HepG2 (cell line): ENCODE measurements around the gene FSHR. TPM values are rescaled to one million over a fixed set of nuclear protein-coding genes. Genes with fewer than 3 reads are reported as not detected.

Experiments used
- ATAC-seq: fragments of 200-7000 bp; cut with Tn5 transposase; 3 replicates; pipeline ENCODE4 v1.9.1; 2020; ENCODE audit warnings: mild to moderate bottlenecking, moderate library complexity
- BruUV-seq: library from RNA; stranded (reverse); fragments of 400-500 nt; replicated peaks from 2 replicates; lab custom pipeline; 2021; lab: Mats Ljungman, UMichigan
- CTCF ChIA-PET: fragments of 300-600 bp; formaldehyde crosslinking; extraction: SDS; loops from one replicate; lab custom pipeline; 2021; ENCODE audit warnings: low total read pairs, inconsistent platforms, low intra/inter-chr PET ratio; lab: Yijun Ruan, JAX
- POLR2A ChIA-PET: fragments of 350-600 bp; sonication (Branson Sonifier 250); formaldehyde crosslinking; loops from one replicate; lab custom pipeline; 2020; ENCODE audit warnings: antibody characterized with exemption, inconsistent platforms; lab: Yijun Ruan, JAX
- DNase-seq: peaks from one replicate; pipeline ENCODE4 v3.0.0-alpha.2; 2015; ENCODE audit warnings: low spot score
- FAIRE-seq: peaks from 3 replicates; lab custom pipeline; 2011; peaks lifted over from hg19 to GRCh38; lab: Jason Lieb, UNC
- H2AFZ ChIP-seq: one replicate; pipeline ENCODE4 v1.6.1; 2011; ENCODE audit warnings: low read length, inconsistent platforms
- H3K27ac ChIP-seq: fragments of 300-600 bp; 3 replicates; pipeline ENCODE4 v1.8.0; 2011; ENCODE audit warnings: mixed run types, mild to moderate bottlenecking, mixed read lengths, low read length, inconsistent platforms; ENCODE audit not compliant: insufficient read depth; ENCODE audit errors: extremely low read length
- H3K27me3 ChIP-seq, 2 experiments: fragments of 200-600 bp in 1 of 2; 2 replicates in 1 of 2; 3 replicates in 1 of 2; pipeline versions ENCODE4 v1.6.0 to v1.8.0; 2011; ENCODE audit warnings: low read length in 2 of 2, mild to moderate bottlenecking in 2 of 2, moderate library complexity in 2 of 2, inconsistent platforms in 1 of 2; ENCODE audit not compliant: insufficient read depth in 2 of 2, control insufficient read depth in 1 of 2
- H3K36me3 ChIP-seq, 2 experiments: fragments of 200-600 bp in 1 of 2; replicated peaks in 1 of 2; 2 replicates in 1 of 2; 3 replicates in 1 of 2; pipeline versions ENCODE4 v1.5.1 to v1.8.0; 2011; ENCODE audit warnings: low read length in 2 of 2, inconsistent platforms in 1 of 2; ENCODE audit not compliant: insufficient read depth in 2 of 2, control insufficient read depth in 1 of 2
- H3K4me1 ChIP-seq: 2 replicates; pipeline ENCODE4 v1.5.1; 2012; ENCODE audit warnings: low read length, inconsistent platforms; ENCODE audit not compliant: insufficient read depth
- H3K4me2 ChIP-seq: 2 replicates; pipeline ENCODE4 v1.6.0; 2011; ENCODE audit warnings: low read depth, low read length, inconsistent platforms
- H3K4me3 ChIP-seq, 3 experiments: fragments of 200-600 bp in 1 of 3; sonication (generic), shearing (Covaris generic) in 1 of 3; replicated peaks in 1 of 3; 2 replicates each; pipeline ENCODE4 v1.5.1; 2011 to 2016; ENCODE audit warnings: low read length in 3 of 3, inconsistent platforms in 2 of 3, low read depth in 2 of 3, mild to moderate bottlenecking in 2 of 3, control low read depth in 1 of 3, mixed read lengths in 1 of 3; ENCODE audit not compliant: insufficient read depth in 1 of 3
- H3K79me2 ChIP-seq: one replicate; pipeline ENCODE4 v1.6.1; 2011; ENCODE audit warnings: low read length, inconsistent platforms; ENCODE audit not compliant: insufficient read depth
- H3K9ac ChIP-seq: 2 replicates; pipeline ENCODE4 v1.6.0; 2011; ENCODE audit warnings: mild to moderate bottlenecking, low read depth, low read length, inconsistent platforms; ENCODE audit not compliant: insufficient read depth
- H3K9me3 ChIP-seq: 2 replicates; pipeline ENCODE4 v1.5.1; 2012; ENCODE audit warnings: mild to moderate bottlenecking, low read length
- H4K20me1 ChIP-seq: 2 replicates; pipeline ENCODE4 v1.6.0; 2011; ENCODE audit warnings: inconsistent platforms, mild to moderate bottlenecking, low read length, moderate library complexity; ENCODE audit not compliant: insufficient read depth
- CREB1 ChIP-seq, 2 experiments: fragments of 450-650 bp in 1 of 2; IDR thresholded peaks; 2 replicates each; pipeline ENCODE4 v1.6.1; 2016 to 2017; ENCODE audit warnings: control low read depth in 1 of 2, mild to moderate bottlenecking in 1 of 2, missing compliant biosample characterization in 1 of 2, missing genetic modification characterization in 1 of 2
- EZH2 ChIP-seq: conservative IDR thresholded peaks from 2 replicates; pipeline ENCODE4 v1.6.1; 2012; ENCODE audit warnings: mild to moderate bottlenecking, low read depth, low read length, moderate library complexity
- MAFF ChIP-seq: IDR thresholded peaks from 2 replicates; pipeline ENCODE4 v1.6.1; 2011; ENCODE audit warnings: low read depth, low read length, improper control_type of control experiment
- MNT ChIP-seq: fragments of 450-650 bp; IDR thresholded peaks from 2 replicates; pipeline ENCODE4 v1.6.1; 2016
- WIZ ChIP-seq: sonication (generic); formaldehyde crosslinking; IDR thresholded peaks from 2 replicates; pipeline ENCODE4 v1.5.1; 2020; ENCODE audit warnings: mild to moderate bottlenecking, missing genetic modification reagents
- ZFX ChIP-seq: sonication (generic); formaldehyde crosslinking; IDR thresholded peaks from 2 replicates; pipeline ENCODE4 v1.4.0; 2020; ENCODE audit warnings: mild to moderate bottlenecking, low read depth, missing genetic modification reagents, moderate library complexity
- ZKSCAN8 ChIP-seq: IDR thresholded peaks from 2 replicates; pipeline ENCODE4 v1.6.1; 2016; ENCODE audit warnings: borderline replicate concordance, missing genetic modification reagents, missing compliant biosample characterization
- ZNF687 ChIP-seq: sonication (generic); formaldehyde crosslinking; IDR thresholded peaks from 2 replicates; pipeline ENCODE4 v1.5.1; 2020; ENCODE audit warnings: mild to moderate bottlenecking, missing genetic modification reagents, moderate library complexity
- WGBS: methylation state at CpG from one replicate; pipeline ENCODE4 v1.1.6; 2017; ENCODE audit warnings: low lambda C conversion rate; 5-methylcytosine and 5-hydroxymethylcytosine counted together
- in situ Hi-C: cut with HindIII; loops from 2 replicates; pipeline ENCODE4 v1.10.0; 2017; ENCODE audit warnings: low pct_unique_long_range_greater_than_20kb; ENCODE audit not compliant: extremely low pct_ligation_motif_present
- intact Hi-C: fragments of 100-400 bp; cut with micrococcal nuclease; formaldehyde crosslinking; loops from one replicate; pipeline ENCODE4 v1.10.0; 2022; ENCODE audit not compliant: unreplicated experiment
- polyA plus RNA-seq, 8 experiments: library from polyadenylated mRNA; depleted of rRNA in 3 of 8; stranded (reverse) in 7 of 8; unstranded in 1 of 8; fragments of >200 nt; fragmentation: Illumina TruSeq in 4 of 8; extraction: Trizol in 4 of 8; gene quantifications; 2 replicates each; pipeline versions ENCODE4 v1.2.1 to v1.2.3, GENCODE V29; 2011 to 2016; ENCODE audit warnings: low read depth in 4 of 8, missing spikeins in 1 of 8, mixed read lengths in 1 of 8; ENCODE audit not compliant: insufficient read depth in 1 of 8
- total RNA-seq, 5 experiments: library from RNA; depleted of rRNA; stranded (reverse); fragments of >200 nt; fragmentation: Illumina TruSeq; extraction: Trizol; gene quantifications; 2 replicates each; pipeline ENCODE4 v1.2.3, GENCODE V29; 2016; ENCODE audit warnings: low read depth in 1 of 5
- TF ChIP-seq, protein P1 (sequence below): sonication (generic); formaldehyde crosslinking; IDR thresholded peaks from 2 replicates; pipeline ENCODE4 v1.8.1; 2022; ENCODE audit warnings: mild to moderate bottlenecking, missing genetic modification reagents
- TF ChIP-seq, protein P2 (sequence below): sonication (generic); formaldehyde crosslinking; IDR thresholded peaks from 2 replicates; pipeline ENCODE4 v1.4.0; 2020; ENCODE audit warnings: missing genetic modification reagents, mild to moderate bottlenecking, borderline replicate concordance

Gene FSHR
- total and polyA plus RNA-seq, 2 of the 13 experiments (the other 11 are each of a cell fraction or from before 2014, with no cell fraction given): not detected

DNA sequence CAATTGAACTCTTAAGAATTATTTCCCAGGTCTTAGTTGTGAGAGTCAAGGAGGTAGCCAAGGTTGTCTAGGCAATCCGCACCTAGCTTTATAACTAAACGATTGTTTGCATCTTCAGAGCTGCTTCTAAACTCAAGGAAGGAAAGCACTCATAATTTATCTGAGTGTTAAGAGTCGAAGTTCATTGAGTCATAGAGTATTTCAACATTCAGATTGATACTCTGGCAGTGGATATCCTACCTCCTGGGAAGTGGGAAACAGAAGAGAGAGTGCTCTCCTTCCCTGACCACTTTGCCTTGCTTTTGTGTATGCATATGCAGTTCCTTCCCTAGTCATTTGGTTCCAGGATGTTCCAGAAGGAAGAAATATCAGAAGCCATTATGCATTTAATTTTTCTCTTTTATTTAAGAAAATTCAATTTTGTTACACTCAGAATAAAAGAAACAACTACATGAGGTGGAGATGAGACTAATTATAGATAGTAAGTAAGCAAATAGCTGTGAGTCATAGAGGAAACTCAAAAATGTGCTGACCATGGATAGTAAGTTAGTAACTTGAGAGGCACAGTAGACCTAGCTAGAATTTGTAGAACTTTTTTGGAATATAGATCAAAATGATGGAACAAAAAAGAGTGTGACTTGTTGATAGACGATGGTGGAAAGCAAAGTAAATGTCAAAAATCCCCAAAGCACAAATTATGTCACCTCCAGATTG, 35.4 kb upstream of the FSHR start (continued):
- TF ChIP-seq, protein P1, sequence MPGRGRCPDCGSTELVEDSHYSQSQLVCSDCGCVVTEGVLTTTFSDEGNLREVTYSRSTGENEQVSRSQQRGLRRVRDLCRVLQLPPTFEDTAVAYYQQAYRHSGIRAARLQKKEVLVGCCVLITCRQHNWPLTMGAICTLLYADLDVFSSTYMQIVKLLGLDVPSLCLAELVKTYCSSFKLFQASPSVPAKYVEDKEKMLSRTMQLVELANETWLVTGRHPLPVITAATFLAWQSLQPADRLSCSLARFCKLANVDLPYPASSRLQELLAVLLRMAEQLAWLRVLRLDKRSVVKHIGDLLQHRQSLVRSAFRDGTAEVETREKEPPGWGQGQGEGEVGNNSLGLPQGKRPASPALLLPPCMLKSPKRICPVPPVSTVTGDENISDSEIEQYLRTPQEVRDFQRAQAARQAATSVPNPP (CRISPR knock-in tag): no peak
- TF ChIP-seq MNT (no peak), WIZ (CRISPR knock-in tag) (no peak)

DNA sequence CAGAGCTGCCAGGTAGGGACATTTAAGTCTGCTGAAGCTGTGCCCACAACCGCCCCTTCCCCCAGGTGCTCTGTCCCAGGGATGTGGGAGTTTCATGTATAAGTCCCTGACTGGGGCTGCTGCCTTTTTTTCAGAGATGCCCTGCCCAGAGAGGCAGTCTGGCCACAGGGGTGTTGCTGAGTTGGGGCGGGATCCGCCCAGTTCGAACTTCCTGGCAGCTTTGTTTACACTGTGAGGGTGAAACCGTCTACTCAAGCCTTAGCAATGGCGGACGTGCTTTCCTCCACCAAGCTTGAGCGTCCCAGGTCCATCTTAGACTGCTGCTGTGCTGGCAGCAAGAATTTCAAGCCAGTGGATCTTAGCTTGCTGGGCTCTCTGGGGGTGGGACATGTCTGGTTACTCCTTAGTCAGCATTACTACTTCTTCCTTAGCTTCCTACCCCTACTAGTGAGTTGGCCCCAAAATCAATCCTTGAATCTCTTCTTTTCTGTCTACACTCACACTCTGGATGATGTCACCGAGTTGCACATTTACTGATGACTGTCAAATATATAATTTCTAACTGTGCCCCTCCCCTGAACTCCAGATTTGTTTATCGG, 31.8 kb upstream of the FSHR start:
- POLR2A ChIA-PET: no interaction called here
- TF ChIP-seq, protein P2, sequence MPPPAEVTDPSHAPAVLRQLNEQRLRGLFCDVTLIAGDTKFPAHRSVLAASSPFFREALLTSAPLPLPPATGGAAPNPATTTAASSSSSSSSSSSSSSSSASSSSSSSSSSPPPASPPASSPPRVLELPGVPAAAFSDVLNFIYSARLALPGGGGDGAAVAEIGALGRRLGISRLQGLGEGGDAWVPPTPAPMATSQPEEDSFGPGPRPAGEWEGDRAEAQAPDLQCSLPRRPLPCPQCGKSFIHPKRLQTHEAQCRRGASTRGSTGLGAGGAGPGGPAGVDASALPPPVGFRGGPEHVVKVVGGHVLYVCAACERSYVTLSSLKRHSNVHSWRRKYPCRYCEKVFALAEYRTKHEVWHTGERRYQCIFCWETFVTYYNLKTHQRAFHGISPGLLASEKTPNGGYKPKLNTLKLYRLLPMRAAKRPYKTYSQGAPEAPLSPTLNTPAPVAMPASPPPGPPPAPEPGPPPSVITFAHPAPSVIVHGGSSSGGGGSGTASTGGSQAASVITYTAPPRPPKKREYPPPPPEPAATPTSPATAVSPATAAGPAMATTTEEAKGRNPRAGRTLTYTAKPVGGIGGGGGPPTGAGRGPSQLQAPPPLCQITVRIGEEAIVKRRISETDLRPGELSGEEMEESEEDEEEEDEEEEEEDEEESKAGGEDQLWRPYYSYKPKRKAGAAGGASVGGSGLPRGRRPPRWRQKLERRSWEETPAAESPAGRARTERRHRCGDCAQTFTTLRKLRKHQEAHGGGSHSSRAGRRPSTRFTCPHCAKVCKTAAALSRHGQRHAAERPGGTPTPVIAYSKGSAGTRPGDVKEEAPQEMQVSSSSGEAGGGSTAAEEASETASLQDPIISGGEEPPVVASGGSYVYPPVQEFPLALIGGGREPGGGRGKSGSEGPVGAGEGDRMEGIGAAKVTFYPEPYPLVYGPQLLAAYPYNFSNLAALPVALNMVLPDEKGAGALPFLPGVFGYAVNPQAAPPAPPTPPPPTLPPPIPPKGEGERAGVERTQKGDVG (CRISPR knock-in tag): no peak
- no peak for TF ChIP-seq ZKSCAN8
- TF ChIP-seq ZNF687 (CRISPR knock-in tag): no peak
- TF ChIP-seq MAFF: peak; percentile 45
- TF ChIP-seq CREB1 (IDR thresholded peaks at IDR 0.05): peak; percentile 61
- TF ChIP-seq CREB1 (CRISPR knock-in tag; IDR thresholded peaks at IDR 0.05): no peak
- no peak for TF ChIP-seq ZFX (CRISPR knock-in tag)
- TF ChIP-seq EZH2: no peak

More for the DNA sequence above, 31.8 kb upstream of the FSHR start:
- H3K79me2 ChIP-seq: no peaks in the 10 kb centered on the region
- DNase-seq: no peak
- intact Hi-C loops (no loop called here), in situ Hi-C loops (no loop called here)
- no peaks in the 10 kb centered on the region for H3K4me1 ChIP-seq
- H2AFZ ChIP-seq: no peak overlapping the region
- no peak for ATAC-seq
- H3K9ac ChIP-seq: no peak overlapping the region
- H3K27ac ChIP-seq: no peak overlapping the region
- no peaks in the 10 kb centered on the region for H3K9me3 ChIP-seq
- H3K4me3 ChIP-seq: no peak overlapping the region
- BruUV-seq: no TSS peak
- H3K36me3 ChIP-seq: no peaks in the 10 kb centered on the region
- H3K4me2 ChIP-seq: no peak overlapping the region
- 16% methylated on average over 10 of the region's 10 CpGs for WGBS
- no peaks in the 10 kb centered on the region for H4K20me1 ChIP-seq
- CTCF ChIA-PET: no interaction called here
- FAIRE-seq: no peak
- H3K27me3 ChIP-seq: no peaks in the 10 kb centered on the region
